HG02981 (cell line): ENCODE measurements around the gene CDIP1.

Experiments
- ATAC-seq: cut with Tn5 transposase; IDR thresholded peaks from one replicate; pipeline ENCODE4 v1.9.1; 2021; ENCODE audit warnings: mild to moderate bottlenecking, moderate library complexity; ENCODE audit not compliant: unreplicated experiment

CDIP1 gene

DNA sequence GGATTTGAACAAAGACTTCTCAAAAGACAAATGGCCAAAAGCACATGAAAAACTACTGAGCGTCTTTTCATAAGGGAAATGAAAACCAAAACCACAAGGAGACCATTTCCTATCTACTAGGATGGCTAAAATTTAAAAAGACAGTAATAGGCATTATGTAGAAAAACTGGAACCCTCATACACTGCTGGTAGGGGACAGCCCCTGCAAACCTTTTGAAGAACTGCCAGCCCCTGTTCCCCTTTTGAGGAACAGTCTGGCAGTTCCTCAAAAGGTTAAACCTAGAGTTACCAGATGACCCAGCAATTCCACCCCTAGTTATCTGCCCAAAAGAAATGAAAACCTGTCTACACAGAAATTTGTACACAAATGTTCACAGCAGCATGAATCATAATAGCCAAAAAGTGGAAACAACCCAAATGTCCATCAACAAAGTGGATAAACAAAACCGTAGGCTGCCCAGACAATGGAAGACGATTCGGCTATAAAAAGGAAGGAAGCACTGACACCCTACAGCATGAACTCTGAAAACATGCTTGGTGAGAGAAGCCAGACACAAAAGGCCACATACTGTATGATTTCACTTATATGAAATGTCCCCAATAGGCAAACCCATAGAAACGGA is 22.9 kb downstream of the CDIP1 start:
- ATAC-seq: no peak

DNA sequence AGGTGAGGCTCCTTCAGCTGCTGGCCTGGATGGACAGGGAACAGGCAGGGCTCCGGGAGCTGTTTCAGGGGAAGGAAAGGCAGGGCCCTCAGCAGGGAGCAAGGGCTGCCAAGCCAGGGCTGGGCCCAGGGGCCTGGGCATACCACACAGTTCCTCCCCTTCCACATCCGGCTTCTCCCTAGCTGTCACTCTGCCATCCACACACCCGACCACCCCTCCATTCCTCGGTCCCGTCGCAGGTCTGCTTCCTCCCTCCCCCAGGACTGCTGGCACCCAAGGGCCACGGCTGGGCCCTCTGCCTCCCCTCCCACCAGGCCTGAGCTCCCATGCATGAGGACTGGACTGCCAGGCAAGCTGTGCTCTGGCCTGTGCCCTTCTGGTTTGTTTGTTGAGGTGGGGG is 24.0 kb downstream of the CDIP1 start:
- no peak for ATAC-seq

DNA sequence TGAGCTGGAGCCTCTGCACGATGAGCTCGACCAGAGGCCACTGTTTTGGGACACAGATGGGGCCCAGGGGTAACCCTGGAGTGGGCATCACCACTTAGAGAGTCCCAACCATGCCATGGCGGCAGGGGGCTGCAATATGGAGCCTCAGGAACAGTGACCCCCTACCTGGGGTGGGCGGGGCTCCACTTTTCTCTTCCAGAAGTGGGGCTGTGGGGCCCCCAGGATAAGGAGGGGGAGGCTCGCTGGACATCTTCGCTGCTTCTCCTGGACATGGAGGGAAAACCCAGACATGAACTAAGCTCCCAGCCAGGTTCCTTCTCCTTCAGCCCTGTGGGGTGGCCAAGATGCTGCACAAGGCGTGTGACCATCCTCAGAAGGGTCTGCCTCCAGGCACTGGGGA is 24.7 kb downstream of the CDIP1 start:
- ATAC-seq: no peak

DNA sequence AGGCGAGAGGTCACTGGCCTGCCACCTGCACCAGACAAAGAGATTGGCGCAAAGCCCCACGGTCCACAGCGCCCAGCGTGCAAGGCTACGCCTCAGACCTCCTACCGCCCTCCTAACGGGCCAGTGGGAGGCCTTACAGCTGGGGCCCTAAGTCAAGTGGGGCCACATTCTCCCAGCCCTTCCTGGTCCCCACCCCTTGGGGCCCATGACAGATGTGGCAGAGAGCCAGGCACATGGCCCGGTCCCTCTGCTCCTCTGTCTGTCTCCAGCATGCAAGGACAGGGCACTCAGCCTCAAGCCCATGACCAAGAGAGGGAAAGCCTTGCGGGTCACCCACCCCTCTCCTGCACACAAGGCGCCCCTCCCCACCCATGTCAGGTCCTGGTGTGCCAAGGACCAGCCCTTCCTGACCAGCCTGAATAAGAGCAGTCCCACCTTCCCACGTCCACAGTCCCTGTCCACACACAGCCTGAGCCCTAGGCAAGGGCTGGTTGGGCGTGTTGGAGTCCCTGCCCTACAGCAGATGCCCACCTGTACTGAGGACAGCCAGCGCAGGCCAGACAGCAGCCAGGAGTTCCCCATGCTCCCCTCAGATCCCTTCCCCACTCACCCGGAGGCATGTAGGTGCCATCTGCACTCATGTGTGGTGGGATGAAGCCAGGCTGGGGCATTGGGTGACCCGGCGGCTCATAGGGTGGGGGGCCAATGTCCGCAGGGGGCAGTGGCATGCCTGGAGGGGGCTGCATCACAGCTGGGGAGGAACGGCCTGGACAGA is 25.3 kb downstream of the CDIP1 start:
- no peak for ATAC-seq

DNA sequence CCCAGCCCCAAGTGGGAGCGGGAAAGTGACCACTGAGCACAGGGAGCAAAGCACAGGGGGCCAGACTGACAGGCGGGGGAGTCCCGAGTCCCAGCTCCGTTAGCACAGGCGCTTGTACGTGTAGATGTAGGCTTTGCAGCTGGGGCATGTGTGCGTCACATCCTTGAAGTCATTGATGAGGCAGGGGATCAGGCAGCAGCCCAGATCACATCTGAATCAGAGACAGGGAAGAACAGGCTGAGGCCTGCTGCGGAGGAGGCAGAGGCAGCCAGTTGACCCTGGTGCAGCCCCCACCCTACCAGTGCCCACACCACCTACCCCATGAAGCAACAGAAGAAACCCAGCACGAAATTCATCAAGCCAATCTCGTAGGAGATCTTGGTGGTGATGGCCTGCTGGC is 26.1 kb downstream of the CDIP1 start:
- ATAC-seq: no peak

DNA sequence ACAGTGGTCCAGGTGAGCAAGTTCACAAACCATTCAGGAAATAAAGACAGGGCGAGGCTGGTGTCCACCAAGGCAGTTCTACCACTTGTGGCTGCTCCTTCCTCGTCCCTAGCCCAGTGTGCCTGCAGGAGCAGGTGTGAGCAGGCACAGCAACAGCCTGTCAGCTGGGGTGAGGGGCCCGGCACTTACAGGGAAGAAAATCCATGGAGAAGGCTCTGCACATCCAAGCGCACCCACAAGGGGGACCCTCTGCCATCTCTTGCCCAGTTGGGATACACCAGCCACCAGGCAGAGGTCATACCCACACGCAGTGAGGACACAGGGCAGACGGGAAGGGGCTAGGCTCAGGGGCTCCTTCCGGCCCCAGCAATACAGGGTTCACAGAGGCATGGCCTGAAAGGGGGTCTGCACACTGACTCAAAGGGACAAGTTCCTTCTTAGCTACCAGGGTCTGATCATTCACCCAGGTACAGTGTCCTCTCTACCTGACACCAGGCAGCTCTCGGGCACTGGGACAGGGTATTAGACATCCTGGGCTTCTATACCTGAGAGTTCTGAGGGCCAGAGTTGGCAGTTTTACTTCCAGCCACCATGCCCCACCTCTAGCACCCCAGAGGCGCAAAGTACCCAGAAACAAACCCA is 27.0 kb downstream of the CDIP1 start:
- no peak for ATAC-seq

DNA sequence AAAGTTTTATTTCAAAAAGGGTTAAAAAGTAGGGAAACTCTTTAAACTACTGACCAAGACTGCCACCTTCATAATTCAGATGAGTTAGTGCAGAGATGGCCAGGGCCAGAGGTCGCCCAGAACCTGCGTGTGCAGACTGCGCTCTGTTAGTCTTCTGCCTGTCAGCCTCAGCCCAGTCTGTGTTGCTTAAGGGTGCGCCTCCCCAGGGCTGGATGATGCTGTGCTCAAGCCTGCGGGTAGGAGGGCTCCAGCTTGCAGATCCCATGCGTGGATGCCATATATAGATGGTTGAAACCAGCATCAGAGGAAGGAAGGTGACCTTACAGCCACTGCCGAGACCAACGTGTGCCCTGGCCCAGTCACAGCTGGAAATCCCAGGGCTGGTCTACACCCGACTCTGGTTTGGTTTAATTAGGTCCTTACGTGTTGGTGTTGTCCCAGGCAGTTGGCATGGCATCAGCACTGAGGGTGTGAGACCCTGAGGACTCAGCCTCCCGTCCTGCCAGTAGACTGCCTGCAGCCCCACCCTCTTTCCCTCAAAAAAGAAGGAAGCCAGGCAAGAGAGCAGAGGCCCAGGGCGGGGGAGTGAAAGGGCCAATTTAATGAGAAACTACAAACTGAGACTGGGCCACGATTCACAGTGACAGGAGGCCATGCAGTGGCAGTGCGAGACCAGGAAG is 27.7 kb downstream of the CDIP1 start:
- ATAC-seq: no peak

DNA sequence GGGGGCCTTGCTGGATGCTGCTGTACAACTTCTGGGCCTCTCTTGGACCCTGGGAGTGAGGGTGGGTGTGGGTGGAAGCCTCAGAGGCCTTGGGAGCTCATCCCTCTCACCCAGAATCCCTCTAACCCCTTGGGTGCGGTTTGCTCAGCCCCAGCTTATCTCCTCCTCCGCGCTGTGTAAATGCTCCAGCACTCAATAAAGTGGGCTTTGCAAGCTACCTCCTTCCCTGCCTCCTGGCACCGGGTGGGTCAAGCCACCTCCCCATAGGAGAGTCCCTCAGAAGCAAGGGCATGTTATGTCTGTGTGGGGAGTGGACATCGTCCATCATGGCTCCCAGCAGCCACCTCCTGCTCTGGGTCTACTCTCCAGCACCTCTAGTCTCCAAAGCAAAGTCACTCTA is 28.4 kb downstream of the CDIP1 start:
- ATAC-seq: no peak

DNA sequence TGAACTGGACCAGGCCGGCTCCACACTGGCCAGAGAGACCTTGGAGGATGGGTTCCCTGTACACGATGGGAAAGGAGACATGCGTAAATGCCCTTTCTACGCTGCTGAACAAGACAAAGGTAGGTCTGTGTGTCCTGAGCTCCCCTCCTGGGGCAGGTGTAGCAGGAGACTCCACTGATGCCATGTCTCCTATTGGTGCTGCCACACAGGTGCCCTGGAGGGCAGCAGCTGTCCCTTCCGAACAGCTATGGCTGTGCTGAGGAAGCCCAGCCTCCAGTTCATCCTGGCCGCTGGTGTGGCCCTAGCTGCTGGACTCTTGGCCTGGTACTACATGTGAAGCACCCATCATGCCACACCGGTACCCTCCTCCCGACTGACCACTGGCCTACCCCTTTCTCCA is 29.2 kb downstream of the CDIP1 start:
- ATAC-seq: no peak

DNA sequence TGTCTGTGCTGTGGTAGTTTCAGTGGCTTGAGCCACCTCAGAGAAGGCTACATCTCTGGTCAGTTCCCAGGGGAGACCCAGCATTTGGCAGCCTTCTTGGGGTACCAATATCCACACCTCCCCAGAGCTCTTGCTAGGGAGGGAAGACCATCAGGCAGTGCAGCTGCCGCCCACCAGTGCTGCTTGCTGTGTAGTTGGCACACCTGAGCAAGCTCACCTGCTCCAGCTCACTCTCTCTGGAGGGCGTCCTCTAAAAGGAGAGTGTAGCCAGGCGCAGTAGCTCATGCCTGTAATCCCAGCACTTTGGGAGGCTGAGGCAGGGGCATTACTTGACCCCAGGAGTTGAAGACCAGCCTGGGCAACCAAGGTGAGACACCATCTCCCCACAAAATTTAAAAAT is 29.8 kb downstream of the CDIP1 start:
- ATAC-seq: no peak

DNA sequence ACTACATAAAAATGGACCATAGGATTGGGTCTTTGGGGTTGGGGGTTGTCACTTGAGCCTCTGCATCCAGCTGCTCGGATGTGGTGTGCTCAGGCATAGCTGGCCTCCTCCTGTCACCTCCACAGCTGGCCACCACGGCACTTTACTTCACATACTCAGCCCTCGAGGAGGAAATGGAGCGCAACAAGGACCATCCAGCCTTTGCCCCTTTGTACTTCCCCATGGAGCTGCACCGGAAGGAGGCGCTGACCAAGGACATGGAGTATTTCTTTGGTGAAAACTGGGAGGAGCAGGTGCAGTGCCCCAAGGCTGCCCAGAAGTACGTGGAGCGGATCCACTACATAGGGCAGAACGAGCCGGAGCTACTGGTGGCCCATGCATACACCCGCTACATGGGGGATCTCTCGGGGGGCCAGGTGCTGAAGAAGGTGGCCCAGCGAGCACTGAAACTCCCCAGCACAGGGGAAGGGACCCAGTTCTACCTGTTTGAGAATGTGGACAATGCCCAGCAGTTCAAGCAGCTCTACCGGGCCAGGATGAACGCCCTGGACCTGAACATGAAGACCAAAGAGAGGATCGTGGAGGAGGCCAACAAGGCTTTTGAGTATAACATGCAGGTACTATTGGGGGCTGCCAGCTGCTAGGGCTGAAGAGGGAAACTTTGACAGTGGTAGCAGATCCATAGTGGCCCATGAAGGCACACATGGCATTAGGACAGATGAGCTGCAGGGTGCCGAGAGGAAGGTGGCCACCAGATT is 30.8 kb downstream of the CDIP1 start:
- ATAC-seq: no peak

DNA sequence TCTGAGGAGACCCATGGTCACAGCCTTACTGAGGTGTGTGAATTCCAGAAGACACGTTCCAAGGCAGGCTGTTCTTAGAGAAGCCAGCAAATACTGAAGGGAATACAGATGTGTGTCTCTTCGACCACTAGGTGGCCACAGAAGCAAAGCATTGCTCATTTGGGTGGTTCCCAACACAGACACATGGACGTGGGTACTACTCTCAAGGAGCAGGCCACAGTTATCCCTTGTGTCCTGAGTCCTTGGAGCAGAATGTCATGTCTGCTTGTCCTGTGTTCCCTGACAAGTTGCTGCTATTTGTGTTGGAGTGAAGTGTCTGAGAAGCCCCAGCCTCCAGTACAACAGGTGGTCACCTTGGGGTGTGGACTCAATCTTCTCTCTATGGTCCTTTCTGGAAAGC is 32.1 kb downstream of the CDIP1 start:
- ATAC-seq: peak; percentile 47

DNA sequence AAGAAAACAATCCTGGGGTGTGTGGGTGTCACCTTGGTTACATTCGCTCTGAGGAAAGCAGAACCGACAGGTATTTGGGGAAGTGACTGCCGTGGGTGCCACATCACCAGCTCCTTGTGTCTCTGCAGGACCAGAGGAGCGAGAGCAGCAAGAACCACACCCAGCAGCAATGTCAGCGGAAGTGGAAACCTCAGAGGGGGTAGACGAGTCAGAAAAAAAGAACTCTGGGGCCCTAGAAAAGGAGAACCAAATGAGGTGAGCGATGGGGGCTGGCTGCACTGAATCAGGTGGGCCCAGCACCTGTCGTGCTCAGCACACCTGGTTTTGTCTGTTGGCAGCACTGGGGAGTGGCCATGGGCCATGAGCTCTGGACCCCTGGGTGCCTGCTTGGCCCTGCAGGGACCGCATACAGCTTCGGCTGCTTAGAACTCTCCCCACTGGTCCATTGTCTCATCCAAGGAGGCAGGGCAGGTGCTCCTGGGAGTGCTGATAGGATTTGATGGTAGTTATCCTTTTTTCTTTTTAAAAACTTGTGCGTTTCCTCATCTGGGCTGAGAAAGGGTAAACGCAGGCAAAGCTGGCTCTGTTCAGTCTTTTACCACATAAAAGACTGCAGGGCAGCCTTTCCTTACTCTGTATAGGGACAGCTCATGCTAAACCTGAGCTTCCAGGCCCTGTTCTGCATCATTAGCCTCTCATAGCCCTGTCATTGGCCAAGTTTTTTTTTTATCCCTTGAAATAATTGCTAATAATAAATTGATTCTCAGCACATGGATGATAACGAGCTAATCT is 33.0 kb downstream of the CDIP1 start:
- peak; percentile 81 for ATAC-seq

DNA sequence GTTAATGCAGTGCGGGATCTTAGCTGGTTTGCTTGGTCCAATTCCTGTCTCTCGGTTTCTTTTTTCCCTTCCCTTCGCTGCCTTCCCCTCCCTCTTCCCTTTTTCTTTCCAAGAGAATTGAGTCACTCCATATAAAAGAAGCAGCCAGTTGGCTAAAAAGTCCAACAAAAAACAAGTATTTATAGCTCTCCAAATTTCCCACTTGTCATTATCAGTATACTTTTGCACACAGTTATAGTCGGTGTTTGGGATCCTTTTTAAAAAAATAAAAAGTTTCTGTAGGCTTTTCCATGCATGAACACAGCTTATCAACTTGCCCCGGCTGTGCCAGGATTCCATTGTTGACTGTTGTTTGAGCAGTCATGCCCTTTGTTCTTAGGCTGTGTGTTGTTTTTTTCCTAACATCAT is 37.5 kb downstream of the CDIP1 start:
- no peak for ATAC-seq

DNA sequence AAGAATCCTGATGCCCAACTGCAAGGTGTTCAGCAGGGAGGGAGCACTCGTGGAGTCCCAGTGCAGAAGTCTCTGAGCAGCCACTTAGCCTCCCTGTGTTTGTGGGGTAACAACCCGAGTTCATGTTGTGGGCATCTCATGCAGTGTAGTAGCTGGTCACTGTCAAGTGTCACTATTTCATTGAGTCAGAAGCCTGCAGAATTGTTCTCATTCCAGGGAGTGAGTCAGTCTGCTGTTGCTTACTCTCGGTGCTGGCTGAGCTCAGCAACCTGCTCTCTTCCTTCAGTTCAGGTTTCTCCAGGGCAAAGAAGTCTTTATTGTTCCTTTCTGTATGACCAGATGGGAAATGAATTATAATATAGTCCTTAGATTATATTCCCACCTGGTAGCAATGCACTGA is 38.3 kb downstream of the CDIP1 start:
- ATAC-seq: no peak

DNA sequence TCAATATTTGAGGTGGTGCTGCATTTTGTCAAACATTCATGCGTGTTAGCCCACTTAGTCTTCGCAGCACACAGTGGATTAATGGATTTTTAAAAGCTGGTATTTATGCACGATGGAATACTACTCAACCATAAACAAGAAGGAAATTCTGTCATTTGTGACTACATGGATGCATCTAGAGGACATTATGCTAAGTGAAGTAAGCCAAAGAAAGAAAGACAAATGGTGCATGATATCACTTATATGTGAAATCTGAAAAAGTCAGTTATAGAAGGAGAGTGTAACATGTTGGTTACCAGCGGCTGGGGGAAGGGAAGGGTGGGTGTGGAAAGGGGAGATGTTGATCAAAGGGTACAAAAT is 39.4 kb downstream of the CDIP1 start:
- ATAC-seq: no peak

DNA sequence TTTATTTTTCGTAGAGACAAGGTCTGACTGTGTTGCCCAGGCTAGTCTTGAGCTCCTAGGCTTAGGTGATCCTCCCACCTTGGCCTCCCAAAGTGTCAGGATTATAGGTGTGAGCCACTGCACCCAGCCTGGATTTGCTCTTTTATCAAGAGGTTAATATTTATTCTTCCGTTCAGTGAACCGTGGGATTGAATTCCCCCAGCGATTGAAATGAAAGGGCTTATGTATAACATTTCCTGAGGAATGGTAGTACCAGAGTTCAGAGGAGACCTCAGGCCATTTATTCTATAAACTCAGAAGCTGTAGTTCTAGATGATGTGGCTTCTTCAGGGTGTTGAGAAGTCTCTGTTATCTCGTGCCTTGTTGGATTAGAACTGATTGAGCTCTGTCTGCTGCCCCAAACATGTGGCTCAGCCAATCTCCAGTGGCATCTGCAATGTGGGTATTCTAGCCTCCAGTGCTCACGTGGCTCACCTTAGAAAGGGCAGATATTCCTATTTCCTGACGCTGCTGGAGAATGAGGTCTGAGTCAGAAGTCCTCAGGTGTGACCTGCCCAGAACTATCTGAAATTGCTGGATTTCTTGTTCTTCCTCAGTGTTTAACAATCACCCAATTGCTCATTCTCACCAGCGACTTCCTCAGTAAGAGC is 39.9 kb downstream of the CDIP1 start:
- no peak for ATAC-seq

DNA sequence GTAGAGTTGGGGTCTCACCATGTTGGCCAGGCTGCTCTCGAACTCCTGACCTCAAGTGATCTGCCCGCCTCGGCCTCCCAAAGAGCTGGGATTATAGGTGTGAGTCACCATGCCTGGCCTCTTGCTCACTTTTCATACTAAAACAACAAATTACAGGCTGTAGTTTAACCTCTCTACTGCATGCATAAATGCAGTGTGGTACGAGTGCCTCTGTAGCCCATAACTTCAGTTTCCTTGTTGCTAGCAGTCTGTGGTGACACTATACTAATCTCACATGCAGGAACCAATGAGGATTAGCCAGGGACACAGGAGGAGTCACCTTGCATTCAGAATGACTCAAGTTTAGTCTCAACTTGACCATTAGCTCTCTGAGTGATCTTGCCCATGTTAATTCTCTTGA is 42.3 kb downstream of the CDIP1 start:
- no peak for ATAC-seq

DNA sequence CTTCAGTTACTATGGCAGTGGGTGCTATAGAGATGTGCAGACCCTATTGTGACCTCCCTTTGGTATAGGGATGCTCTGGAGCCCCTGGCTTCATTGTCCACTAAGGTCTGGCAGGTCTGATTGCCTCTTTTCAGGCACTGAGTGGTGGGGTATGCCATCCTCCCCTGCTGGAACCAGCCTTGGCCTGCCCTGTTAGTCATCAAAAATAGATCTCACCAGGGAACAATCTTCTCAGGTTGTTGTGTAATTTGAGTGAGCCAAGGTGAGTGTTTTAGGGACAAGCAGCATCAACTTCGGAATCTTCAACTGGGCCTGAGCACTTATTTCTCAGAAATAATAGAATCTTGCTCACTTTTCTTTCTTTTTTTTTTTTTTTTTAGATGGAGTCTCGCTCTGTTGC is 42.8 kb downstream of the CDIP1 start:
- no peak for ATAC-seq
